HEK293 (cell line): Measurements from ENCODE around the gene ZNF106.

Source experiments
- CTCF ChIA-PET: fragments of 350-600 bp; formaldehyde crosslinking; extraction: SDS; loops from one replicate; lab custom pipeline; 2021; ENCODE audit warnings: antibody characterized with exemption; lab: Yijun Ruan, JAX
- POLR2A ChIA-PET: fragments of 300-600 bp; formaldehyde crosslinking; extraction: SDS; loops from one replicate; lab custom pipeline; 2020; ENCODE audit warnings: antibody characterized with exemption, inconsistent platforms; lab: Yijun Ruan, JAX
- H3K27ac ChIP-seq: fragments of 200-500 bp; sonication (Bioruptor generic); 2 replicates; pipeline ENCODE4 v1.5.1; 2014; ENCODE audit warnings: low read depth, low read length, control low read depth, inconsistent platforms; ENCODE audit errors: extremely low read depth
- H3K36me3 ChIP-seq, 2 experiments: fragments of 200-500 bp in 1 of 2; sonication (Bioruptor generic) in 1 of 2; 1 replicate in 1 of 2; 2 replicates in 1 of 2; pipeline ENCODE4 v1.5.1; 2014 to 2017; ENCODE audit warnings: inconsistent platforms in 2 of 2, low read length in 2 of 2; ENCODE audit not compliant: control insufficient read depth in 2 of 2, insufficient read depth in 1 of 2
- H3K4me1 ChIP-seq: fragments of 200-500 bp; sonication (Bioruptor generic); 2 replicates; pipeline ENCODE4 v1.5.1; 2014; ENCODE audit warnings: mild to moderate bottlenecking, low read length, inconsistent platforms; ENCODE audit not compliant: control insufficient read depth, insufficient read depth
- H3K4me3 ChIP-seq: 2 replicates; pipeline ENCODE4 v1.5.1; 2011; ENCODE audit warnings: low read depth, mild to moderate bottlenecking, control low read depth, low read length, moderate library complexity
- H3K9me3 ChIP-seq: fragments of 200-500 bp; sonication (Bioruptor generic); 2 replicates; pipeline ENCODE4 v1.5.1; 2014; ENCODE audit warnings: low read depth, low read length, inconsistent platforms; ENCODE audit not compliant: control insufficient read depth, insufficient read depth
- ATF2 ChIP-seq: fragments of 450-650 bp; formaldehyde crosslinking; IDR thresholded peaks from 2 replicates; pipeline ENCODE4 v1.5.1; 2016; ENCODE audit warnings: missing biosample characterization, missing genetic modification characterization, low read depth
- KLF10 ChIP-seq: fragments of 450-650 bp; IDR thresholded peaks from 2 replicates; pipeline ENCODE4 v1.5.1; 2018; ENCODE audit warnings: missing biosample characterization, mild to moderate bottlenecking, missing genetic modification characterization
- OSR2 ChIP-seq: fragments of 450-650 bp; formaldehyde crosslinking; IDR thresholded peaks from 2 replicates; pipeline ENCODE4 v1.5.1; 2016; ENCODE audit warnings: missing biosample characterization, missing genetic modification characterization
- OVOL3 ChIP-seq: fragments of 450-650 bp; formaldehyde crosslinking; IDR thresholded peaks from 2 replicates; pipeline ENCODE4 v1.5.1; 2016; ENCODE audit warnings: missing biosample characterization, missing genetic modification characterization
- PRDM1 ChIP-seq: fragments of 450-650 bp; formaldehyde crosslinking; IDR thresholded peaks from 2 replicates; pipeline ENCODE4; 2016; ENCODE audit warnings: missing biosample characterization, missing genetic modification characterization
- SCRT1 ChIP-seq: fragments of 450-650 bp; formaldehyde crosslinking; IDR thresholded peaks from 2 replicates; pipeline ENCODE4 v1.5.1; 2016; ENCODE audit warnings: missing biosample characterization, missing genetic modification characterization, borderline replicate concordance
- ZBTB1 ChIP-seq: fragments of 450-650 bp; formaldehyde crosslinking; IDR thresholded peaks from 2 replicates; pipeline ENCODE4 v1.5.1; 2016; ENCODE audit warnings: missing biosample characterization, missing genetic modification characterization
- ZBTB21 ChIP-seq: fragments of 450-650 bp; formaldehyde crosslinking; IDR thresholded peaks from 2 replicates; pipeline ENCODE4 v1.5.1; 2017; ENCODE audit warnings: missing biosample characterization, missing genetic modification characterization
- ZBTB7A ChIP-seq: fragments of 450-650 bp; formaldehyde crosslinking; IDR thresholded peaks from 2 replicates; pipeline ENCODE4 v1.5.1; 2016; ENCODE audit warnings: low read depth, missing biosample characterization, missing genetic modification characterization
- ZFP3 ChIP-seq: fragments of 450-650 bp; formaldehyde crosslinking; IDR thresholded peaks from 2 replicates; pipeline ENCODE4 v1.5.1; 2016; ENCODE audit warnings: low read depth, missing biosample characterization, missing genetic modification characterization
- ZNF132 ChIP-seq: fragments of 450-650 bp; formaldehyde crosslinking; IDR thresholded peaks from 2 replicates; pipeline ENCODE4 v1.5.1; 2017; ENCODE audit warnings: missing biosample characterization, missing genetic modification characterization, borderline replicate concordance
- ZNF155 ChIP-seq: fragments of 450-650 bp; formaldehyde crosslinking; IDR thresholded peaks from 2 replicates; pipeline ENCODE4 v1.5.1; 2016; ENCODE audit warnings: missing biosample characterization, missing genetic modification characterization
- ZNF202 ChIP-seq: fragments of 450-650 bp; formaldehyde crosslinking; IDR thresholded peaks from 2 replicates; pipeline ENCODE4 v1.5.1; 2016; ENCODE audit warnings: missing biosample characterization, missing genetic modification characterization, borderline replicate concordance
- ZNF239 ChIP-seq: fragments of 450-650 bp; formaldehyde crosslinking; IDR thresholded peaks from 2 replicates; pipeline ENCODE4 v1.5.1; 2016; ENCODE audit warnings: missing biosample characterization, missing genetic modification characterization
- ZNF280C ChIP-seq: fragments of 450-650 bp; formaldehyde crosslinking; IDR thresholded peaks from 2 replicates; pipeline ENCODE4 v1.5.1; 2016; ENCODE audit warnings: missing biosample characterization, missing genetic modification characterization
- ZNF324 ChIP-seq: fragments of 450-650 bp; formaldehyde crosslinking; IDR thresholded peaks from 2 replicates; pipeline ENCODE4 v1.5.1; 2016; ENCODE audit warnings: missing biosample characterization, missing genetic modification characterization
- ZNF350 ChIP-seq: fragments of 450-650 bp; formaldehyde crosslinking; IDR thresholded peaks from 2 replicates; pipeline ENCODE4 v1.5.0; 2017; ENCODE audit warnings: missing biosample characterization, mild to moderate bottlenecking, missing genetic modification characterization
- ZNF510 ChIP-seq: fragments of 450-650 bp; formaldehyde crosslinking; IDR thresholded peaks from 2 replicates; pipeline ENCODE4 v1.5.1; 2018; ENCODE audit warnings: mild to moderate bottlenecking, missing genetic modification characterization, missing biosample characterization; ENCODE audit not compliant: insufficient replicate concordance
- ZNF514 ChIP-seq: fragments of 450-650 bp; formaldehyde crosslinking; IDR thresholded peaks from 2 replicates; pipeline ENCODE4 v1.5.1; 2016; ENCODE audit warnings: missing biosample characterization, missing genetic modification characterization
- ZNF596 ChIP-seq: fragments of 450-650 bp; IDR thresholded peaks from 2 replicates; pipeline ENCODE4 v1.5.0; 2018; ENCODE audit warnings: missing biosample characterization, mild to moderate bottlenecking, missing genetic modification characterization, moderate library complexity
- ZNF629 ChIP-seq: fragments of 450-650 bp; formaldehyde crosslinking; IDR thresholded peaks from 2 replicates; pipeline ENCODE4 v1.5.1; 2017; ENCODE audit warnings: missing biosample characterization, missing genetic modification characterization
- ZNF747 ChIP-seq: fragments of 450-650 bp; formaldehyde crosslinking; IDR thresholded peaks from 2 replicates; pipeline ENCODE4 v1.5.1; 2016; ENCODE audit warnings: missing biosample characterization, missing genetic modification characterization

Gene ZNF106

GRCh38 chr15:42444415-42445063, 46.4 kb downstream of the ZNF106 start:
- no peak overlapping the region for H3K27ac ChIP-seq
- no peaks in the 10 kb centered on the region for H3K9me3 ChIP-seq
- ChIA-PET CTCF (interaction anchor here (1.1 kb wide), 1 partner anchor 27 kb away, joined by 6 read pairs; no protein-coding TSS in a partner anchor), POLR2A (no interaction called here)
- H3K36me3 ChIP-seq, result peaks cover 4 to 59% of the 10 kb centered on the region in 2 experiments; a peak in 2 of 3 replicates
- no peaks in the 10 kb centered on the region for H3K4me1 ChIP-seq
- TF ChIP-seq ZNF280C (no peak), ZNF510 (tag by site-specific recombination) (no peak), ZNF596 (tag by site-specific recombination) (no peak), ZNF239 (tag by site-specific recombination) (no peak), OSR2 (tag by site-specific recombination) (no peak), ZNF132 (tag by site-specific recombination) (no peak), ZNF202 (tag by site-specific recombination) (no peak), ZNF155 (tag by site-specific recombination) (no peak), SCRT1 (no peak), ZNF747 (tag by site-specific recombination) (no peak), ZFP3 (no peak), KLF10 (tag by site-specific recombination) (no peak), ZNF324 (tag by site-specific recombination) (no peak), ZNF514 (tag by site-specific recombination) (no peak), ZBTB1 (tag by site-specific recombination) (no peak), OVOL3 (tag by site-specific recombination) (no peak), PRDM1 (no peak)
- H3K4me3 ChIP-seq, result no peak overlapping the region

- POLR2A ChIA-PET, result no interaction called here
- Histone ChIP-seq H3K9me3 (no peaks in the 10 kb centered on the region), H3K27ac (no peak overlapping the region), H3K4me3 (no peak overlapping the region), H3K4me1 (no peaks in the 10 kb centered on the region), H3K36me3 (peaks cover 25 to 65% of the 10 kb centered on the region in 2 experiments; a peak in 2 of 3 replicates)
- TF ChIP-seq ZBTB21 (tag by site-specific recombination) (0 out of 2 replicates have a peak, but pooled peaks have one; percentile 14), ZBTB7A (no peak), ZNF350 (tag by site-specific recombination) (no peak), ZNF629 (tag by site-specific recombination) (peak; percentile 33; the same call in 1 of the 2 replicates), ATF2 (tag by site-specific recombination) (peak; percentile 83)
- CTCF ChIA-PET, result no interaction called here
Measured at GRCh38 chr15:42427429-42428223, 63.3 kb downstream of the ZNF106 start.
